ENCODE results near the gene TSHZ2.

The TSHZ2 gene

DNA sequence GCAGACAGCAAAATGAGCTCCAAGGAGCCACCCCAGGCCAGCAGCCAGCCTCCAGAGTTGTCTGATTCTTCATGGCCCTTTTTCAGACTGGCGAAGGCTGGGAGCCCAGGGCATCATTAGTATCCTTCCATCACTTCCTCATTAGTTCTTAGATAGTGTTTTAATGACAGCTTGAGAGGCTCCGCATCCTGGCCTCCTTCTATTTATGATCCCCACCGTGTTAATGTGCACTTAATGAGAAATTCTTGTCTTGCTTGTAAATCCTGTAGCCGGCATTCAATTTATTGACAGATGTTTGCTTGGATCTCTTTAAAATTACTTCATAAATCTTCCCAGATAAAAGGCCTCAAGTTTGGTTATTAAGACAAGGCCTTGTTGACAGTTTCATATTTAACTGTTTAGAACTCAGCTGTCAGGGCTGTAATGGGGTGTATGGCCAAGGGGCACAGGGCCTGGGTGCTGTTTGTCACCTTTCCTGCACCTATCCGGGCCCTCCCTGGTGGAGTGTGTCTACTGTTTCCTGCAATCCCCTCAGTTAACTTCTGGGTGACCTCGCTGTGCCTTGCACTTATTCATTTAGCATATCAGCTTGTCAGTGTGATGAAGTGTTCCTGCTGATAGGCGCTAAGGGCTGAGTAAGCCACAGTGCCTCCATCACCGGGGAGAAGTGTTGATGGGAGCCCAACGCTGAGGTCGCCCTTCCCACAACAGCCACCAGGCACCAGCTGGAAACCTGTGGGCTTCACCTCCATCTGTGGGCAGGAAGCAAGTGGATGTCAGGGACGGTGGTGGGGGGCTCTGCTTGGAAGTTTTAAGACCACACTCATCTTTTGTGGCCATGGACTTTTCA is 169.3 kb downstream of the TSHZ2 start:
- no peak for DNase-seq

- no peak for DNase-seq
Observed at GRCh38 chr20:53142225-53143127, 170.3 kb downstream of the TSHZ2 start.

- DNase-seq = no peak
Observed at GRCh38 chr20:53146201-53146891, 174.2 kb downstream of the TSHZ2 start.

GRCh38 chr20:53148771-53149147 is 176.6 kb downstream of the TSHZ2 start:
- no peak for DNase-seq

- DNase-seq = no peak
Observed at GRCh38 chr20:53149148-53149889, 177.2 kb downstream of the TSHZ2 start.

DNA sequence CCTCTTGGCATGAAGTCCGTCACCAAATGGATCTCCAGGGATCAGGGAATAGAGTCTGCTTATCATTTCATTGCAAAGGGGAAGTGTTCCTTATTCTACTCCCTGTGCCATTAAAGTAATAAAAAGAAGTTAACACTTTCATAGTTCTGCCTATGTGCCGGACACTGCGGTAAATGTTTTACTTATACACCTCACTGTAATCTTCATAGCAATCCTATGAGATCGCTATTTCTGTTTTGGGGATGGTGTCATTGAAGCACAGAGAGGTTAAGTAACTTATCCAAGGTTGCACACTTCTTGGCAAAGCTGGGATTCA is 177.7 kb downstream of the TSHZ2 start:
- DNase-seq = no peak

DNA sequence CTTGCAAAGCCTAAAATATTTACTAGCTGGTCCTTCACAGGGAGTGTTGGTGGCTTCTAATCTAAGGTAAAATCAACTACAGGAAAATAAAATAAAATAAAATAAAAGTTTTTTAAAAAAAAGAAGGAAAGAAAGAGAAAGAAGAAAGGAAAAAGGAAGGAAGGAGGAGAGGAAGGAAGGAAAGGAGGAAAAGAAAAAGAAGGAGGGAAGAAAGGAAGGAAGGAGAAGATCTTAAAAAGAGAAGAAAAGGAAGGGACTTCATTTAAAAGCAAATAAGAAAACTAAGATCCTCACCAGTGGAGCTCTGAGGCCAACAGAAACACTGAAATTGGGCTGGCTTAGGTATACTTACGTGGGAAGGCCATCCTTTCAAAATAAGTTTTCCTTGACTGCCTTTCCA is 178.4 kb downstream of the TSHZ2 start:
- DNase-seq = no peak

DNA sequence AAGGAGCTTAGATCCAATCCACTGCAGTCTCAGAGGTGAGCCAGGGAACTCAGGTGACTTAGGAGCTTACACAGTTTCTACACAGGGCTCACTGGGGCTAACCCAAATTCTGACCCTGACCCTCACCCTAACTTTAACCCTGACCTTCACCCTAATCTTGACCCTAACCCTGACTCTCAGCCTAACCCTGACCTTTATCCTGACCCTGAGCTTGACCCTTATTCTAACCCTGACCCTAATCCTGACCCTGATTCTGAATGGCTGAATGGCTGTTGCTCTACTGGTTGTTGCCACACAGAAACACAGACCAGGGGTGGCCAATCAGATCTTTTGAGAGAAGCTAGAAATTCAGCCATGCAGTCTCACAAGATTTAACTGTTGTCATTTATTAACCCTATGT is 180.1 kb downstream of the TSHZ2 start:
- no peak for DNase-seq

DNA sequence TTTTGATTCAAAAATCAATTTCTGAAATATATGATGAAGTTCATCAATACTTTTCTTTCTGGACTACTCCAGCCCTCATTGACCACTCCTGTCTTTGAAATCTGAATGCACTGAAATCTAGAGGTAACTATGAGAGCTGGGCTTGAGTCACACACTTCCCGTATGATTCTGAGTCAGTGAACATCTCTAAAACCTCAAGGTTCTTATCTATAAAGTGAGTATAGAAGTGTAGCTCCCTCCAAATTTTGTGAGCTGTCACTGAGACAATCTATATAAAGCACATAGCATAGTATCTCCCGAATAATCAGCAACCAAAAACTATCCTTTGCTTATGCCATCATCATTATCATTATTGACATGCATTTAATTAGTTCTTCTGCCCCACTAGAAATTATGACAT is 182.4 kb downstream of the TSHZ2 start:
- DNase-seq = no peak

DNA sequence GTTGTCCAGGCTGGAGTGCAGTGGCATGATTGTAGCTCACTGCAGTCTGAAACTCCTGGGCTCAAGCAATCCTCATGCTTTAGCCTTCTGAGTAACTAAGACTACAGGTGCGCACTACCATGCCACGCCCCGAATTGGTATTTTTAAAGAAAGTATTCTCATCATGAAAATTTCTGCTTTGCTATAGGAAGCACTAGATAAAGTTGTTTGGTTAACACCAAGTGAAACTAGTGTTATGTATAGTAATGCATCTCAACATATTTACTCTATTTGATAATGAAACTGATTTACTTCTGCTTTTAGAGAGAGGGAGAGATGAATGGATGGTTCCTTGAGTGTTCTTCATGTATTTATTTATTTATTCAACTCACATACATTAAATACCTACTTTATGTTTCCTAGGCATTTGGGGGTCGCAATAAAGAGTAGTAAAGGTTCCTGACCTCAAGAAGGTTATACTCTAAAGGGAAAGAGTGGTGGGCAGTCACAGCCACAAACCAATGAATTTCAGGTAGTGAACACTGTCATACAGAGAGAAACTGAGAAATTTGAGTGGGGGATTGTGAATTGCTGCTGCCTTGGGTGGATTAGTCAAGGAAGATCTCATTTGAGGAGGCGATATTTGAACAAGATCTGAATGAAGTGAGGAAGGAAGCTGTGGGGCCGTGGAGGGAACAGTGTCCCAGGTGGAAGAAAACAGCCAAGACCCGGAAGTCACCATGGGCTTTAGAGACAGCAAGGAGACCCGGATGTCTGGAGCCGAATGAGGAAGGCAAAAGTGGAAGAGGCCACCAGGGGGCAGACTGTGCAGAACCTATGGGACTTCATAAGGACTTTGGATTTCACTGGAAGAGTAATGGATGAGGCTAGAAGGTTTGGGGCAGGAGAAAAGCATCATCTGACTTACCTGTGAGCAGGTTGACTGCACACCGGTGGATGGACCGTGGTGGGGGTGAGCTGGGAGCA is 185.6 kb downstream of the TSHZ2 start:
- DNase-seq = no peak

DNA sequence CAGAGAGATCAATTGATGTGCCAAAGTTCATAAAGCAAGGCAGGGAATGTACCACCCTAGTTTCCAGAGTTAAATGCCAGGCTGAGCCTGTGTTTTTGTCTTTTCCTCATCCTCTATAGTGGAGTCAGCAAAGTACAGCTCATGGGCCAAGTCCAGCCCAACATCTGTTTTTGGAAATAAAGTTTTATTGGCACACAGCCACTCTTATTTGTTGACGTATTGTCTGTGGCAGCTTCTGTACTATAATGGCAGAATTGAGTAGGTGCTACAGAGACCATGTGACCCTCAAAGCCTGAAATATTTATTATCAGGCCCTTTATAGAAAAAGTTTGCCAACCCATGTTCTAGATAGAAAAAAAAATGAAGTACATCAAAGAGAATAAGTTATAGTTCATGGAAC is 187.0 kb downstream of the TSHZ2 start:
- DNase-seq = no peak

GRCh38 chr20:53161073-53161472 is 188.9 kb downstream of the TSHZ2 start:
- DNase-seq = no peak

- no peak for DNase-seq
Observed at GRCh38 chr20:53161473-53161872, 189.3 kb downstream of the TSHZ2 start.

- no peak for DNase-seq
Observed at GRCh38 chr20:53162251-53162835, 190.2 kb downstream of the TSHZ2 start.

DNA sequence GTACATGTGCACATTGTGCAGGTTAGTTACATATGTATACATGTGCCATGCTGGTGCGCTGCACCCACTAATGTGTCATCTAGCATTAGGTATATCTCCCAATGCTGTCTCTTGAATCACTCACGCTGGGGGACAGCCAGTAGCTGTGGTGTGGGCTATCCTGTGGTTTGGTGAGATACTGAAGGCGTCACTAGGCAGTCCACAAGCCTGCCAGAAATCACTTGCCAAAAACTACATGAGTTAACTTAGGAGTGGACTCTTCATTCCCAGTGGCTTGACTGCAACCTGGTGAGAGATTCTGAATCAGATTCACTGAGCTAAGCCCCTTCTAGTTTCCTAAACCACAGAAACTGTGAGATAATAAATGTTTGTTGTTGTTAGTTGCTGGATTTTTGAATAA is 191.3 kb downstream of the TSHZ2 start:
- no peak for DNase-seq

DNA sequence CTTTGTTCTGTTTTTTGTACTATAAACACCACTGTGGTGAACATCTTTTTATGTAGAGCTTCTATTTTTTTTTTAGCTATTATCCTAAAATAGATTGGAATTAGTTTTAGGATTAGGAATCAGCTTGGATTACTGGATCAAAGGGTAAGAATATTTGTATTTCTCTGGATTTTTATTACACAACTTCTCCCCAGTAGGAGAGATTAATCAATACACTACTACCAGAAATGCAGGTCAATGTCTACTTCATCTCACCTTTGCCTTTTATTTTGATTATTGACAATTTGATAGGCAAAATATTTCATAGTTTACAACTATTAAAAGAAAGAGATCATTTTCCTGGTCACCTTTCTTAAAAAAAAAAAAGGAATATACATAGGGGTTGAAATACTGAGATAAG is 191.9 kb downstream of the TSHZ2 start:
- DNase-seq = no peak

GRCh38 chr20:53165452-53165851 is 193.3 kb downstream of the TSHZ2 start:
- no peak for DNase-seq

- DNase-seq = no peak
Observed at GRCh38 chr20:53168491-53168890, 196.3 kb downstream of the TSHZ2 start.

DNA sequence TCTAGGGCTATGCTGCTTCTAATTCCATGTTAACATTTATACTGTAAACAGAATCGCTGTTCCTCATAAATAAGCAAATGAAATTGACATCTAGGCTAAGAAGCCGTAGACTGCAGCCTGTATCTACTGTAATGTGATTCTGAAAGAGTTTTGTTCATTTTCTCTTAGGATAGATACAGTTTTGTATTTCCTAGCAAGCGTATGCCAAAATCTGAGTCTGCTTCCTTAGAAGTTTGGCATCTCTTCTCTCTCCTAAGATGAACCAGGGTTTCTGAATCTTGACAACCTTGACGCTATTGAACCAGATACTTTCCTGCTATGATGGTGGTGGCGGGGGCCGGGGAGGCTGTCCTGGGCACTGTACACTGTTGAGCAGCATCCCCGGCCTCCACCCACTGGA is 198.0 kb downstream of the TSHZ2 start:
- DNase-seq = no peak

DNA sequence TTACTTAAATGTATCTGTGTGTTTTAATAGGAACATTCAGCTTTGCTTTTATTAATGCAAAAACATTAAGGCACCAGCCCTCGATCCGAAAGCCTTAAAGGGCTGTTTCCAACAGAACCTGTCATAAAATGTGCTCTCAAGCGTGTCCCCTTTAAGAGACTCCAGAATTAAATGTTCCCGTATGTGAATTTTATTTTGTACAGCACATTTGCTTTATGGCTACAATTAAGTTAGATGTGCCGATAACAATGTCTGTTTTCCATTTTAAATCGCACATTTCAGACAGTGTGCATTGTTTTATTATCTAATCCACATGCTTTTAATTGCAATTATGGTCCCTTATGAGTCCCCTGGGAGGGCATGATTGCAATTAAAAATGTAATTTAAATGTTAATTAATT is 198.9 kb downstream of the TSHZ2 start:
- DNase-seq = no peak

- DNase-seq = no peak
Observed at GRCh38 chr20:53174454-53174853, 202.3 kb downstream of the TSHZ2 start.
